HG02981 (cell line): ENCODE results near the gene ALDH1A2.
"Not testable (repeated sequence)": the region's sequence is repeated elsewhere in the genome, so short reads cannot be mapped to it uniquely, and the experiment has no call there.

Source experiments
- ATAC-seq: cut with Tn5 transposase; IDR thresholded peaks from one replicate; pipeline ENCODE4 v1.9.1; 2021; ENCODE audit warnings: mild to moderate bottlenecking, moderate library complexity; ENCODE audit not compliant: unreplicated experiment

The ALDH1A2 gene

DNA sequence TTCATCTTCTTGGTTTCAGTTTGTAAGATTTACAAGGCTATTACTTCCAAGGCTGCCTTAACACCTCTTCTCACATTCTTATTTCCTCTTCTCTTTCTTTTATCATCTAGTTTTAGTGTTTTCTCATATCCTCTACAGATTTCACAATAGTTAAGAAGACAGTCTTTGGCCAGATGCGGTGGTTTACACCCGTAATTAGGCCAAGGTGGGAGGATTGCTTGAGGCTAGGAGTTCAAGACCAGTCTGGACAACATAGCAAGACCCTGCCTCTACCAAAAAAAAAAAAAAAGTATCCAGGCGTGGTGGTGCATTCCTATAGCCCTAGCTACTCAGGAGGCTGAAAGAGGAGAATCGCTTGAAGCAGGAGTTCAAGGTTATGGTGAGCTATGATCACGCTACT is 3.5 kb upstream of the ALDH1A2 start:
- ATAC-seq = no peak

DNA sequence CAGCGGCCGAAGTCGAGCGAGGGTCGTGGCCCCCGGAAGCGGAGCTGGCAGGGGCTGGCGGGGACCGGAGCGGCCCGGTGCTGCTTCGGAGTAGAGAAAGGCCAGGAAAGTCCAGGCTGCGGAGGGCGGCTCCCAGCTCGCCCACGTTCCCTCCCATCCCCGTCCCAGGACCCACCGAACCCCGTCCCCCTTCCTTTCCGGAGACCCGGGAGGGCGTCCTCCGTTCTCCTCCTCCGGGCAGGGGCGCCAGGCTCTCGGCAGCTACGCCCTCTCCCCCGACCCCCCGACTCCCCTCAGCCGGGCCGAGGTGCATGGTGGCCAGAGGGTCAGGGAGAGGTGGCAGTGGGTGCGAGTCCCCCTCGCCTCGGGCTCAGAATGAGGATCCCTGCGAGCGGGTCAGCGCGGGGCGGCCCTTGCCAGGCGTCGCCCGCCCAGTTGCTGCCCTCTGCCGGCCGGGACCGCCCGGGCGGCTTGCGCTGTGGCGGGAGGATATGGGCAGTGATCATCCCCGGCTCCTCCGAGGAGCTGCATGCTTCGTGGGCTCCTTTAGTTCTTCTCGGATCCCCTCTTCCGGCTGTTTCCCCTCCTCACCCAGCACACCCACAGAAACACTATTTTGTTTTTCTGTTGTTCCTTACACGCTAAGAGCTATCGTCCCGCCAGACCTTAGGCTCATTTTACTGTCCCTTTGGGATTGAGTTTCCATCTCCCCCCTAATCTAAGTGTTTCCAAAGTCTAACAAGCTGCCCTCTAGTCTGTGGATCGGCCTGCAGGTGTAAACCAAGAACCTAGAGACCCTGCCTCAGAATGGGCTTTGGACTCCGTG is 744 bp upstream of the ALDH1A2 start:
- ATAC-seq = no peak

DNA sequence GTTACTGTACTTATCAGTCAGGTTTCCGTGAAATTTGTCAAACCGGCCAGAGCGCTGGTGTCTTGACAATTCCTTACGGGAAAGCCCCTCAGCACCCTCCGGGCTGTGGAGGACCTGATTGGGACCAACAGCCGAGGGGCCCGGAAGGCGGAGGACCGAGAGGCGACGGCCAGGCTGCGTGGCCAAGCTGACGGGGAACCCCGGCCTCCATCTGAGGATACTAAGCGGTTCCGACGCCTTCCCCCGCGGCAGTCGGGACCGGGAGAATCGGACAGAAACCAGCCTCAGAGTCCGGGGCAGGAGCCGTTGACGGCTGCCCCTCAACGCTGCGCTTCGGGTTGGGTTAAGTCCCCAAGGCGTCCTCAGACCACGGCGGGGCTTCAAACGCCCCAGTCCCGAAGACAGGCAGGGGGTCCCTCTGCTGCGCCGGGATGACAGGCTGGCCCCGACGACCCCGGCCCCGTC is 499 bp downstream of the ALDH1A2 start:
- ATAC-seq = no peak

DNA sequence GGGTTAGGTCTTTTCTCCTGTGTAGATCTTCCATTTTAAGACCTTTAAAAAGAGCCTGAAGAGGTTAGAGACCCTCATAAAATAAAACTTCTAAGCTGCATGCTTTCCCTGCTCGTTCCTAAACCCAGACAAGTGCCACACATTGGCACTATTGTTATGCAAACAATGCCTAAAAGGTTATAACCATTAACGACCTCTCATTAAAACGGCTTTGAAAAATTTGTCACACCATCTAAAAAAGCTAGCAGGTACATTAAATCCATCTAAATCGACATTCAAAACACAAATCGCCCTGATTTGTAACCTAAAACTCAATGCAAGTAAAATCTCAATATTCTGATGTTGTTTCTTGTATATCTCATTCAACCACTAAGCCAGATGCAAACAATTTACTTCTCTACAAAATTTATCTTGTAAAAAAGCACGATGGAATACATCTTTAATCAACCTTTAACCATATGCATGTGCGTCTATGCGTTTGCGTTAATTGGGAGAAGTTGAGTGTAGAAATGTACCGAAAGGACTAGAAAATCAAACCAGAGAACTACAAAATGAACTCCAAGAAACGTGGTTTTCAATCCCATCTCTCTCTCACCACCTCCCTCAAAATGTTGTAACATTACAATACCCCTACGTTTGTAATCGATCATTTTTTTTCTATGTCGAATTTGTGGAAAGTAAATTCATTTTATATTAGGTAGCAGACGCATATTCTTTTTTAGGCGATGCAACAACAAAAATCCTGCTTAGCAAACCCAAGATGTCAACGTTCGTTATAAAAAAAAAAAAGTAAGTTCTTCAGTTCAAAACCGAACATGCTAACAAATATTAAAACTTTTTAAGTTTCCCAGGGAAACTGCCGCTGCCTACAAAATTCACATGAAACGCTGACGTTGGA is 1.2 kb downstream of the ALDH1A2 start:
- ATAC-seq = no peak

DNA sequence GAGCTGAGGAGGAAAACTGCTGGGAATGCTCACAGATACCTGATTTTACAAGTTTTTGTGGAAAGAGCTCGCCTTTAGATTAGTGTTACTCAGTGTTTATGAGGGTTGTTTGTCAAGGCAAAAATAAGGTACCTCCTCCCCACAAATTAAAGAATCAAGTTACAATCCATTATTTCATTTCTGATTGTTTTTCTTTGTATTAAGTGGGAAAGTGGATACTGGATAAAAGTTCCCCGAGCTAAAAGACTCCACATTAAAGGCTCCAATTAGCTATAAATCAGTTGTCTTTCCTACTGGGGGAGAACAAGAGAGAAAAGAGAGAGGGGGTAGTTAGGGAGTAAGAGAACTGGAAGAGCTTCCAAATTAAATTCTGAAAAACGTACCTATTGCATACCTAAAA is 1.9 kb downstream of the ALDH1A2 start:
- no peak for ATAC-seq

DNA sequence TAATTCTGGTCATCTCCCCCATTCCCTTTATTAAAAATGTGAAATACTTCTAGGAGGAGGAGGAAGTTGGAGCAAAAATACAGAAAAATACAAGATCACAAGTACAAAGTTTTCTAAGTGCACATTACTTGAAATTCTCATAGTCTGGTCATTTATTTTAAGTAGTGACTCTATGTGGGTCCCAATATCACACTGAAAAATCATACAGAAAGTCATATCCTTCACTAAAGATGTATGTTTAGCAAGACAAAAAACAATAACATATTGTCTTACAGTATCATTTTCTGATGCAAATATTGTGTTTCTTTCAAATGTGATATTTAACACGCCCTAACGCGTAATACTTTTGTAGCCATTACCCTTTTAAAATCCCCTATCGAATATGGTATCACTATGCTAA is 2.5 kb downstream of the ALDH1A2 start:
- ATAC-seq = no peak

DNA sequence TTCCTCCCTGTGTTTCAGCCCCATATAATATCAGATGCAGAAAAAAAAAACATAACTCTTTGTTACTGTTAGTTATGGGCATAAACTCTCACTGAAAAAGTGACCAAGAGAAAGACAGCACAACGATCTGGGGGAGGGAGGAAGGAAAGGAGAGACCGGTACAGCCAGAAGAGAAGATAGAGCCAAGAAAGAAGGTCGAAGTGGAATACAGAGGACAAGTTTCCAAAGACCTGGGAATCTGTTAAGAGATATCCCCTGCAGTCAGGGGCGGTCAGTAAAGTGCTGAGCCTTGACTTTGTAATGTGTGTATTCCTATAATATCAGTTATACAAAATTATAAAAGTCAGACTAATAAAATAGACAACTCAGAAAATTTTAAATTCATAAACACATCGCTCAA is 3.3 kb downstream of the ALDH1A2 start:
- no peak for ATAC-seq

DNA sequence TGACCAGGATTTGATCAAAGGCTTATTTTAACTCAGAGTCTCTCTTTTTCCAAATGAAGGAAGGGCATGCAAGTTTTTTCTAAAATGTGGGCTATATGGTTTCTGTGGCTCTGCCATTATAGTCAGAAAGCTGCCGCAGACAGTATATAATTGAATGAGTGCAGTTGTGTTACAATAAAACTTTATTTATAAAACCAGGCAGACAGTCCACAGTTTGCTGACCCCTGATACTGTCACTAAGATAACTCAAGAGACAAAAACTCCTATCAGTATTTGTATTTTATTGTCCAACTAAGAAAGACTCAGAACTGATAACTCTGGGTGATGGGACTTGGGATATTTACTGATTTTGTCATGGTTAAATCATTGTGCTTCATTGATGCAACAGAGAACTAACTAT is 4.9 kb downstream of the ALDH1A2 start:
- ATAC-seq = no peak

DNA sequence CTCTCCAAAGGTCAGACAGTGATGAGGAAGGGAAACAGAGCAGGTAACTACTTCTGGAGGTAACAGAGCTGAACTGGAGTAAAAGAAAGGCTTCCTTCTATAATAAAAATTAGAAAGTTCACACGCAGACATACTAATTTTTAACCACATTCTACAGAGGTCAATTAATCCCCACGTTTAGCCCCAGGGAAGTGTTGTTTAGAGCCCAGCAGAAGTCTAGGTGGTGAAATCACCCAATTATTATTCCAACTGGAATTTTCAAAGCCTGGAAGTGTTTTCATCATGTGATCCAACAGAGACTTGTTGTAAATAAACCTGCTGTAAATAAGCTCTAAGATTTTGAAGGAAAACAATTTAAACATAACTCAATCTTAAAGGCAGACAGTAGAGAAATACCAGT is 6.8 kb downstream of the ALDH1A2 start:
- ATAC-seq = no peak

DNA sequence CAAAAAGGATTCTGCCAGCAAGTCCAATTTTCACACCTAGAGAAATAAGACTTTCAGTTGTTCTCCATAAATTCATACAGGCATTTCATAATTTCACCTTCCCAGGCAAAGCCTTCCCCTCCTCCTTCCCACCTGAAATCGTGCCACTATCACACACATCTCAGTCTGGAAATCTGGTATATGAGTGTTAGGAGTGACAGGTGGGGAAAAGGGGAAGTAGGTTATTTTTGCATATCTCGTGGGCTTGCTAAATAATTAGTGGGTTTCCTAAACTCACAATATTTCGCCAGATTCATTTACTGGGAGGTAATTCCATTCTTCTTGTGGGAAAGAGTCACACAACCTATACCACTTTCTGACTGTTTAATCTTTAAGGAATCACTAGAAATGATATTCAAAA is 7.4 kb downstream of the ALDH1A2 start:
- ATAC-seq = no peak

DNA sequence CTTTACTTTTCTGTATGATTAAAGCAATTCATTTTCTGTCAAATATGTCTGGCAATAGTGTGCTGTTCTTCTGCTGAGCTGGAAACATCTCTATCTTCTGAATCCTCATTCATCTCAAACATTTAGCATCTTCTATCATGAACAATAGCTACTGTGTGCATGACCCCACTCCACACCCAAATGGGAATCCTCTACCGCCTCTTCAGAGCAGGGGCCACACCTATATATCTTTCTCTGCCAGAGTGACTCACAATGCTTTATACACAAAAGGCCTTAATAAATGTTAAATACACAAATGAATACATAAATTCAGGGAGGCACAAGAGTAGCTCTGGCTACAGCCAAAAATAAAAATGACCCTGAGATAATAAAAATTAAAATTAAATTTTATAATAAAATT is 8.0 kb downstream of the ALDH1A2 start:
- ATAC-seq = no peak

DNA sequence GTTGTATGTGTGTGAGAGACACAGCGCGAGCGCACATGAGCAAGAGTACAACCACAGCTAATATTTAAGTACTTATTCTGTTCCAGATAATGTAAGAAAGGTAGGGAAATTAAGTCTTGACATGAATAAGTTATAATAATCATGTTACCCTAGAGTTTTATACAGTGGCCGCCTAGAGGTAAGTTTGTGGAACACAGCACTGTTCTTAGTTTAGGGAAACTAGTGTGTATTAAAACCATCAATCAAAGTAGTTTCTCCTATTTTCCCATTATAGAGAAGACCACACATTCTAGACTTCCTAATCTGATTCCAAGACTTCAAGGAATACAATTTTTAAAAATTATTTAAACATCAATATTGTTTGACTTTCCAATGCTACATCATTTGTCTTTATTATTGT is 9.5 kb downstream of the ALDH1A2 start:
- no peak for ATAC-seq

DNA sequence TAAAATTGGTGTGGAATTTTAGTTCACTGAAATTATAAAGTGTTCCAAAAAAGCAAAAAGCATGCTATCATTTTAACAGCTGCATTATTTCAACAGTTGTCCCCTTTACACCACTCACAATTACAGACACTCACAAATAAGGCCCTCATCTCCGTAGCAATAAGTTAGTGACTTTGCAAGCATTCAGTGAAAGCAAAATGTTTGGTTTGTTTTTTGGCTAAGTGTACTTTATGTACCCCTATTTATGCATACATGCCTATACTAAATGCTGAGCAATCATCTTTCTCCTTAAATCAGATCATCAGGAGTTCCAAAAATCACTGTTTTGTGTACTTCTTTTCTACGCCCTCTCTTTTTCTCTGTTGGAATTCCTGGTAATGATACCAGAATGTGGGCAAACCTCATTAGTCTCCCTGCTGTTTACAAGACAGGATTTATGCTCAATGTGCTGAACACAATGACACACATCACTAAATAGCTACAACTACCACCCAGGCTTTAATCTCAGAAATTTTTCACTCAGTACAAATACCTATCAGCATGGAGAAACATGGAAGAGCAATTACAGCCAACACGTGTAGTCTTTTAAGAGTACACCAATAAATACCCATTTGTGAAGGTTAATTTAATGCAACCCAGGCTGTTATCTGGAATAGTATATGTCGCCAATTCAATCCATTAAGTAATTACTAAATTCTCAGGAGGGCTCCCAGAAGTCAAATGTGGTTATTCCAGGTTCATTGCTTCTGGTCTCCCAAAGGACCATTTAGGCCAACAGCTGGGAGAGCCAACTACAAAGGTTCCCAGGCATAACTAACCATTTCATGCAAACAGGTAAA is 12.0 kb downstream of the ALDH1A2 start:
- no peak for ATAC-seq

DNA sequence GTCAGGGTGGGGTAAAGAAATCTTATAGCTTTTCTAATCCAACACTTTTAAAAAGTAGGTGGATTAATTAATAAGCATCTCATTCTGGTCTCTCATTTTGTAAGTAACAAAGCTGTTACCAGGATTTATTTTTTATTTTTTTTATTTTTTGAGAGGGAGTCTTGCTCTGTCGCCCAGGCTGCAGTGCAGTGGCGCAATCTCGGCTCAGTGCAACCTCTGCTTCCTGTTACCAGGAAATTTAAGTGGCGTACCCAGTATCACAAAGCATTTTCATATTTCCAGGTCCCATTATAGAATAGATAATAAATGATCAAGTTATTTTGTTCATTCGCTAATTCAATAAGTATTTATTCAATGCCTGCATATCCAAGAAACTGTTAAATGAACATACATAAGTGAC is 13.2 kb downstream of the ALDH1A2 start:
- ATAC-seq = no peak

DNA sequence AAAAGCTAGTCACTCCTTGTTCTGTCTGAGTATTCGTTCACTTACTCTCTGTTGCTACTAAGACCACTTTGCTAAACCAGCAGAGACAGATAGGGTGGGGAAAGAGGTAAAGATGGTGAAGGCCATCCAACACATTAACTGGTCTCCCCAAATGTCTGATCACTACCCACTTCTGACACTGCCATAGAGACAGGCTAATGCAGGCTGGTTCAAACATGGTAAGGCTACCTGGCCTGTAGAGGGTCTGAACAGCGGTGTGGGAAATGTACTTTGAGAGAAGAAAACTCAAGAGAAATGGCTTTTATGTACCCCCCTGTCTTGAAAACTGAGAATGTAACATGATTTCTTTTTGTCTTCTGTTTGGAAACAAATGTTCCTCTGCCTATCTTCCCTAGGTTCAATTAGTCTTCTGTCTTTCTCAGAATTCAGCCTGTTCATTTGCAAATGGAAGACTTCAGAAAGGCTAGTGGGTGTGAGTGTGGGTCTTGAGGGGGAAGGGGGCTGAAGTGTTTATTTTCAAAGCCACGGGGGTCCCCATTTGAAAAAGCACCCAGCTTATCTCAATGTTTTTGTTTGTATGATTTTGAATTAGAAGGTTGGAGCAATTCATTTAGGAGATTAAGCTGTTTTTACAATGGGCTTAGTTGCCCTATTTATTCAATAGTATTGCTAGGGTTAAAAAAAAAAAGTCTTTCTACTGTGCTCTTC is 15.8 kb downstream of the ALDH1A2 start:
- no peak for ATAC-seq

DNA sequence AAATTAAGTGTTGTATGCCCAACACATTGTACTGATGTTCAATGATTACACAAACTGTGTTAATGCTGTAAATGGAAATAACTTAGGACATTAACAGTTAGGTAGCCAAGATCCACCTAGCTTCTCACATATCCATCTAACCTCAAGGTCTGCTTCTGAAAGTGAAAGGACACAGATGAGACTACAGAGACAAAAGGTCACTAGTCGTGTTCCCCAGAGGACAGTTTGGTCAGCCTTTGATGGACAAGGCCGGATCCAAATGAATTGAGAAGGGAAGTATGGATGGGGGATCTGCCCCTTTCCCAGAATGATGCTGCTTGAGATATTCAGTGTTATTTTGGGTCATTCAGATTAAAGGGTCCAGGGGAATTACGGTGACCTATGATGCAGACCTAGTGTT is 17.2 kb downstream of the ALDH1A2 start:
- ATAC-seq = no peak

DNA sequence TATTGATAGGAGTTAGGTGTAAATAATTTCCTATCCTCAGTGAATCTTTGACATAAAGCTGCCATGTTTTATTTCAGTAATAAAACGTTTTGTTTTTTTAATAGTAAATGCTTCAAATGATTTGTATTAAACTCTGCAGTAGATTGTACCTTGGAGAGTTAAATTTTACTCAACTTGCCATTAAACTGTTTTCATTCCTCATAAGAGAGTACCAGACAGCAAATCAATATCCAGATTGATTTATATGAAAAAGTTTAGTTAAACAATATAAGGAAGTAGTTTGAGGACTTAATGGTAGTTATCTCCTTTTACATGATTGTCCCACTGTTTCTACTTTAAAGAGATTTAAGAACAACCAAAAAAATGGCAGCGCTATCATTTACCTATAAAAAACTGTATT is 18.4 kb downstream of the ALDH1A2 start:
- ATAC-seq = no peak

DNA sequence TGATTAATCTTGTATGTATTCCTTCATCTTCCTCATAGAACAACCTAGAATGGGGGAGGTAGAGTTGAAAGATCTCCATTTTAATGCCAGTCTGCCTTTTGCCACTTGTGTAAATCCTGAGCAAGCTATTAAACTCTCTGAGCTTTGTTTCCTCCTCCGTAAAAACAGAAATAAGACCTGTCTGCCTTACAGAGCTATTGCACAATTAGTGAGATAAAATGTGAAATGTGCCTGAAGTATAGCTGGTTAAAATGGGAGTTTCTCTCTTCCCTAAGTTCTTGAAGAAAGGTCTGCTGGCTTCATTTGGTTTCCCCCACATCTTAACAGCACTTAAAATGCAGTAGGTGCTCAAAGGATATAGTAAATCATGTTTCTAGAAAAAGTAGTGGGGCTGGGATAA is 19.0 kb downstream of the ALDH1A2 start:
- ATAC-seq = no peak

DNA sequence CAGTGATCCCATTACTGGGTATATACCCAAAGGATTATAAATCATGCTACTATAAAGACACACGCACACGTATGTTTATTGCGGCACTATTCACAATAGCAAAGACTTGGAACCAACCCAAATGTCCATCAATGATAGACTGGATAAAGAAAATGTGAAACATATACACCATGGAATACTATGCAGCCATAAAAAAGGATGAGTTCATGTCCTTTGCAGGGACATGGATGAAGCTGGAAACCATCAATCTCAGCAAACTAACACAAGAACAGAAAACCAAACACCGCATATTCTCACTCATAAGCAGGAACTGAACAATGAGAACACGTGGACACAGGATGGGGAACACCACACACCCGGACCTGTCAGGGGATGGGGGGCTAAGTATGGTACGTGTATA is 20.1 kb downstream of the ALDH1A2 start:
- ATAC-seq = not testable (repeated sequence)

DNA sequence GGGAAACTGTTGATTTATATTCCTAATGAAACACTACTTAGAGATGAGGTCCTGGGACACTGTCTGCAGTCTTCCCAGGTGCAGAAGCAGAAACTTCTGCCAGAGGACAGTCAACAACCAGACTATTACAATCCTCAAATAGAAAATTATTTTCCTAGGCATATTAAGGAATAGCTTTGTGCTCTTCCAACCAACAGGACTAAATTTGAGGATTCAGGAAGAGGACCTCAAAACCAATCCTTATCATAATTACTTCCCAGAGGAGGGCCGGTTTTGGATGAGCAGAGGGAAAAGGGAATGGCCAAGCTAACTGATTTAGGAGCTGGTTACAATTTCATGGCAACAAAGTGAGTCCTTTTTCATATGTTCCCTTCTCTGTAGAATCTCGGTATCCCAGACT is 21.0 kb downstream of the ALDH1A2 start:
- ATAC-seq = no peak
